Lower leg skin (tissue), 3 donors: ENCODE results near the gene PPFIA4.
"Not testable (repeated sequence)": the region's sequence is repeated elsewhere in the genome, so short reads cannot be mapped to it uniquely, and the experiment has no call there.

ENCODE experiments used
- CTCF ChIP-seq, 3 donors: fragments of 450-650 bp; IDR thresholded peaks; one replicate each; pipeline ENCODE4 v1.5.1; 2016; ENCODE audit warnings: antibody characterized with exemption in 3 of 3, mild to moderate bottlenecking in 3 of 3, moderate library complexity in 2 of 3
- POLR2A ChIP-seq, 2 donors: fragments of 450-650 bp; IDR thresholded peaks; one replicate each; pipeline ENCODE4 v1.6.1; 2016 to 2017; ENCODE audit warnings: antibody characterized with exemption in 2 of 2, mild to moderate bottlenecking in 1 of 2, moderate library complexity in 1 of 2

GRCh38 chr1:203005395-203006142, 20.7 kb upstream of the PPFIA4 start:
- TF ChIP-seq POLR2A, CTCF (IDR thresholded peaks at IDR 0.05): not testable (repeated sequence)
